Measurements from ENCODE around the gene FARSB. TPM values are rescaled to one million over a fixed set of nuclear protein-coding genes. Genes with fewer than 3 reads are reported as not detected.

FARSB gene
- total and polyA plus RNA-seq, 10 donors, result 7.8 to 17.4 (median 12.7) TPM

GRCh38 chr2:222641336-222641735, 14.6 kb downstream of the FARSB start:
- no peak for DNase-seq
- Histone ChIP-seq H3K36me3 (peaks cover 0 to 99% (median 50%) of the 10 kb centered on the region in 6 donors), H3K4me3 (no peak overlapping the region), H3K4me1 (no peaks in the 10 kb centered on the region), H3K27ac (no peak overlapping the region), H3K9me3 (no peaks in the 10 kb centered on the region), H3K27me3 (replicated peaks in 1 of 7) (no peaks in the 10 kb centered on the region)
- TF ChIP-seq POLR2AphosphoS5 (IDR thresholded peaks at IDR 0.05) (no peak), POLR2A (IDR thresholded peaks at IDR 0.05) (no peak), CTCF (IDR thresholded peaks at IDR 0.05 in 8 of 11, conservative IDR thresholded peaks at IDR 0.05 in 3 of 11) (no peak)
- 88 to 98% (median 95%) methylated on average over 2 of the region's 2 CpGs for WGBS, 5 donors
- intact Hi-C loops (cut with DNase I; ENCODE audit: low total_unique reads), result no loop called here

DNA sequence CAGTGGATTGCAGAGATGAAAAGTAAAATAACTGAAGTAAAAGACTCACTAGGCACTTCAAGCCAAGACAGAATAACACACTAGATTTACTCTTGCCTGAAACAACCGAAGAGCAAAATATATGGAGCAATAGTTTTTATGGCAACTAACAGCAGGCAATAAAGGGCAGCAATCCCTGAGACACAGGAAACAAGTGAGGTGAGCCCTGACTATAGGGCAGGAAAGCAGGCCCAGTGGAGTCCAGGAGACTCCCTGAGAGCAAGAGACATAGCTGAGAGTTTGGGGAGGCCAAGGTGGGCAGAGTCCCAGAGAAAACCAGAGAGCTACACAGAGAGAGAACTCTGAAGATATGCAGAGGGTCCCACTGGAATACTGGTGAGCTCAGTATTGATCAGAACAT, 18.8 kb downstream of the FARSB start:
- no peaks in the 10 kb centered on the region for H3K27me3 ChIP-seq (replicated peaks in 1 of 7)
- WGBS, 5 donors, result 84 to 98% (median 92%) methylated on average over 1 of the region's 1 CpG
- peaks cover 0 to 99% (median 70%) of the 10 kb centered on the region in 6 donors for H3K36me3 ChIP-seq
- no peak for DNase-seq
- no peak overlapping the region for H3K4me3 ChIP-seq
- H3K27ac ChIP-seq, result no peak overlapping the region
- TF ChIP-seq POLR2A (IDR thresholded peaks at IDR 0.05) (no peak), POLR2AphosphoS5 (IDR thresholded peaks at IDR 0.05) (no peak), CTCF (IDR thresholded peaks at IDR 0.05 in 8 of 11, conservative IDR thresholded peaks at IDR 0.05 in 3 of 11) (no peak)
- intact Hi-C loops (cut with DNase I; ENCODE audit: low total_unique reads), result no loop called here
- H3K9me3 ChIP-seq, result no peaks in the 10 kb centered on the region
- H3K4me1 ChIP-seq, result no peaks in the 10 kb centered on the region

- no peaks in the 10 kb centered on the region for H3K27me3 ChIP-seq (replicated peaks in 1 of 7)
- H3K27ac ChIP-seq, result no peak overlapping the region
- H3K4me3 ChIP-seq, result no peak overlapping the region
- TF ChIP-seq POLR2A (IDR thresholded peaks at IDR 0.05) (no peak), CTCF (IDR thresholded peaks at IDR 0.05 in 8 of 11, conservative IDR thresholded peaks at IDR 0.05 in 3 of 11) (no peak)
- H3K4me1 ChIP-seq, result no peaks in the 10 kb centered on the region
- H3K9me3 ChIP-seq, result no peaks in the 10 kb centered on the region
- WGBS, 5 donors, result 94 to 98% (median 96%) methylated on average over 1 of the region's 1 CpG
- intact Hi-C loops (cut with DNase I; ENCODE audit: low total_unique reads), result no loop called here
- DNase-seq, result no peak
- peaks cover 0 to 100% (median 83%) of the 10 kb centered on the region in 6 donors for H3K36me3 ChIP-seq
Observed at GRCh38 chr2:222635295-222635694, 20.6 kb downstream of the FARSB start.

GRCh38 chr2:222627764-222628163, 28.1 kb downstream of the FARSB start:
- no peaks in the 10 kb centered on the region for H3K27me3 ChIP-seq (replicated peaks in 1 of 7)
- peaks cover 0 to 100% (median 84%) of the 10 kb centered on the region in 6 donors for H3K36me3 ChIP-seq
- DNase-seq, result no peak
- 75 to 89% (median 82%) methylated on average over 5 of the region's 5 CpGs for WGBS, 5 donors
- H3K4me3 ChIP-seq, result no peak overlapping the region
- H3K27ac ChIP-seq, result no peak overlapping the region
- no peaks in the 10 kb centered on the region for H3K9me3 ChIP-seq
- no peaks in the 10 kb centered on the region for H3K4me1 ChIP-seq
- TF ChIP-seq POLR2AphosphoS5 (IDR thresholded peaks at IDR 0.05) (no peak), CTCF (IDR thresholded peaks at IDR 0.05 in 8 of 11, conservative IDR thresholded peaks at IDR 0.05 in 3 of 11) (no peak)
- intact Hi-C loops (cut with DNase I; ENCODE audit: low total_unique reads), result no loop called here
